Panc1 (cell line): ENCODE results near the gene BOLA1. TPM values are rescaled to one million over a fixed set of nuclear protein-coding genes. Genes with fewer than 3 reads are reported as not detected.

Source experiments
- ATAC-seq: fragments of 200-7000 bp; cut with Tn5 transposase; 2 replicates; pipeline ENCODE4 v1.9.1; 2020; ENCODE audit warnings: mild to moderate bottlenecking, moderate library complexity
- BruUV-seq: library from RNA; stranded (reverse); fragments of 400-500 nt; replicated peaks from 2 replicates; lab custom pipeline; 2021; lab: Mats Ljungman, UMichigan
- CTCF ChIA-PET: fragments of 300-600 bp; sonication (Branson Sonifier 250); formaldehyde crosslinking; loops from one replicate; lab custom pipeline; 2022; ENCODE audit warnings: antibody characterized with exemption; lab: Charles Lee
- POLR2A ChIA-PET: fragments of 300-600 bp; sonication (Branson Sonifier 250); formaldehyde crosslinking; loops from one replicate; lab custom pipeline; 2022; ENCODE audit warnings: antibody characterized with exemption; lab: Charles Lee
- DNase-seq: peaks from one replicate; pipeline ENCODE4 v3.0.0-alpha.2; 2010; ENCODE audit warnings: low read depth, low spot score
- H3K27ac ChIP-seq: 2 replicates; pipeline ENCODE4 v1.5.1; 2011; ENCODE audit warnings: mild to moderate bottlenecking, low read length, inconsistent platforms
- H3K27me3 ChIP-seq: fragments of 200-500 bp; sonication (Bioruptor generic); 2 replicates; pipeline ENCODE4 v1.6.0; 2014; ENCODE audit warnings: low read length, inconsistent platforms; ENCODE audit not compliant: control insufficient read depth, insufficient read depth
- H3K36me3 ChIP-seq: fragments of 200-500 bp; sonication (Bioruptor generic); 2 replicates; pipeline ENCODE4 v1.5.1; 2014; ENCODE audit warnings: inconsistent platforms, mild to moderate bottlenecking, low read length, moderate library complexity; ENCODE audit not compliant: control insufficient read depth, insufficient read depth
- H3K4me1 ChIP-seq: 2 replicates; pipeline ENCODE4 v1.5.1; 2011; ENCODE audit warnings: inconsistent platforms, mild to moderate bottlenecking, low read length, moderate library complexity; ENCODE audit not compliant: control insufficient read depth, insufficient read depth
- H3K4me3 ChIP-seq, 2 experiments: 2 replicates each; pipeline ENCODE4 v1.5.1; 2011 to 2012; ENCODE audit warnings: low read depth in 2 of 2, low read length in 2 of 2, mild to moderate bottlenecking in 2 of 2, inconsistent platforms in 1 of 2, moderate library complexity in 1 of 2
- H3K9me3 ChIP-seq: fragments of 200-500 bp; sonication (Bioruptor generic); 2 replicates; pipeline ENCODE4 v1.5.1; 2014; ENCODE audit warnings: low read depth, mild to moderate bottlenecking, inconsistent platforms, low read length, moderate library complexity; ENCODE audit not compliant: control insufficient read depth, insufficient read depth
- CTCF ChIP-seq: fragments of 450-650 bp; IDR thresholded peaks from 2 replicates; pipeline ENCODE4 v1.5.1; 2017; ENCODE audit warnings: mild to moderate bottlenecking
- POLR2AphosphoS5 ChIP-seq: IDR thresholded peaks from 2 replicates; pipeline ENCODE4 v1.6.1; 2012; ENCODE audit warnings: mild to moderate bottlenecking, low read depth, low read length, moderate library complexity
- REST ChIP-seq, 2 experiments: IDR thresholded peaks; 2 replicates each; pipeline ENCODE4 v1.6.1; 2011 to 2012; ENCODE audit warnings: low read depth in 2 of 2, control low read depth in 1 of 2, low read length in 1 of 2, mild to moderate bottlenecking in 1 of 2, moderate library complexity in 1 of 2; ENCODE audit not compliant: insufficient read depth in 1 of 2
- SIN3A ChIP-seq: IDR thresholded peaks from 2 replicates; pipeline ENCODE4 v1.6.1; 2012; ENCODE audit warnings: low read depth, mild to moderate bottlenecking, low read length, moderate library complexity, borderline replicate concordance; ENCODE audit not compliant: insufficient read depth
- TCF7L2 ChIP-seq: IDR thresholded peaks from 2 replicates; pipeline ENCODE4 v1.6.1; 2011; ENCODE audit warnings: mild to moderate bottlenecking, low read depth, low read length, inconsistent platforms
- in situ Hi-C: cut with HindIII; loops from 2 replicates; pipeline ENCODE4 v1.10.0; 2016; ENCODE audit warnings: low sequenced_read_pairs, low pct_unique_long_range_greater_than_20kb
- intact Hi-C: fragments of 100-400 bp; cut with micrococcal nuclease; formaldehyde crosslinking; loops from one replicate; pipeline ENCODE4 v1.10.0; 2022; ENCODE audit not compliant: unreplicated experiment
- total RNA-seq: library from RNA; stranded (reverse); gene quantifications from one replicate; pipeline ENCODE4 v1.2.1, GENCODE V29; 2021; ENCODE audit not compliant: unreplicated experiment

The BOLA1 gene
- total RNA-seq, 1 experiment from 2014 or later, result 14.6 TPM

DNA sequence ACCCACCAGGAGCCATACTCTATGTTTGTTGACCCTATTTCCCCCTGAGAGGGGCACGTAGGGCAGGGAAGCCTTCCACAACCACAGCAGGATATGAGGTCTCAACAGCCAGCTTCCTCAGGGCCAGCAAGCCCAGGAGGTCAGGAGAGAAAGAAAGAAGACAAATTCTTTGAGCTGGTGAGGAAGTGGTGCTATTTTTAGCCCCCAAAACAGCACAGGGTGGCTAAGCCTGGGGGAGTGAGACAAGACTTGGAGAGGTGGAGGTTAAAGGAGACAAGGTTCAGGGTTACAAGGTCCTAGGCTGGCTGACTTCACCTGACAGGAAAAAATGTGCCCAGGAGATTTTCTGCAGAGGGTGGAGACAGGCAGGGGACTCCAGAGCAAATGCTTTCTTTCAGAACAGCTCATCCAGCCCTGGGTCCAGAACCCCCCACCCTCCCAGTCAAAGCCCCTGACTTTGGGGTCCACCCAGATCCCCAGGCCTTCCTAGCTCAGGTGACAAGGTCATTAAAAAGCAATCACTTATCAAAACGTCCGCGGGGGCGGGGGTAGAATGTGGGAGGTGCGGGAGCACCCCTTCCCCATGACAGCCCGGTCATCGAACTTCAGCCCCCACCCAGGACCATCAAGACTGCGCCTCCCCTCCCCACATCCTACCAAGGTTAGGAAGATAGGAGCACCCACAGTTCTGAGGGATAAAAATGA, 17.0 kb downstream of the BOLA1 start:
- no peak for TF ChIP-seq REST (IDR thresholded peaks at IDR 0.05; ENCODE audit: insufficient read depth in 1 of 2, low read depth in 2 of 2, low read length in 1 of 2)
- POLR2A ChIA-PET, result interaction anchor here (1.1 kb wide), 1 partner anchor 29 kb away, joined by 3 read pairs; a partner anchor contains a TSS
- Histone ChIP-seq H3K4me1 (peaks cover 4% of the 10 kb centered on the region; the same call in 1 of the 2 replicates), H3K36me3 (no peaks in the 10 kb centered on the region), H3K27ac (no peak overlapping the region), H3K9me3 (no peaks in the 10 kb centered on the region), H3K27me3 (no peaks in the 10 kb centered on the region), H3K4me3 (peak overlapping the region in 1 of 2 experiments; percentile 42; a peak in 1 of 4 replicates)
- no peak for DNase-seq
- no peak for ATAC-seq
- in situ Hi-C loops, result no loop called here
- CTCF ChIA-PET, result no interaction called here
- no TSS peak for BruUV-seq
- intact Hi-C loops, result no loop called here

- in situ Hi-C loops, result no loop called here
- ChIA-PET CTCF (no interaction called here), POLR2A (interaction anchor here (1.1 kb wide), 1 partner anchor 29 kb away, joined by 3 read pairs; a partner anchor contains a TSS)
- H3K27me3 ChIP-seq, result no peaks in the 10 kb centered on the region
- BruUV-seq, result no TSS peak
- H3K27ac ChIP-seq, result no peak overlapping the region
- ATAC-seq, result no peak
- DNase-seq, result no peak
- H3K4me3 ChIP-seq, result peak overlapping the region in 1 of 2 experiments; percentile 42; a peak in 1 of 4 replicates
- H3K4me1 ChIP-seq, result peaks cover 4% of the 10 kb centered on the region; the same call in 1 of the 2 replicates
- no peaks in the 10 kb centered on the region for H3K9me3 ChIP-seq
- intact Hi-C loops, result no loop called here
- no peak for TF ChIP-seq SIN3A
- H3K36me3 ChIP-seq, result no peaks in the 10 kb centered on the region
Observed at GRCh38 chr1:149916898-149917252, 17.5 kb downstream of the BOLA1 start.

DNA sequence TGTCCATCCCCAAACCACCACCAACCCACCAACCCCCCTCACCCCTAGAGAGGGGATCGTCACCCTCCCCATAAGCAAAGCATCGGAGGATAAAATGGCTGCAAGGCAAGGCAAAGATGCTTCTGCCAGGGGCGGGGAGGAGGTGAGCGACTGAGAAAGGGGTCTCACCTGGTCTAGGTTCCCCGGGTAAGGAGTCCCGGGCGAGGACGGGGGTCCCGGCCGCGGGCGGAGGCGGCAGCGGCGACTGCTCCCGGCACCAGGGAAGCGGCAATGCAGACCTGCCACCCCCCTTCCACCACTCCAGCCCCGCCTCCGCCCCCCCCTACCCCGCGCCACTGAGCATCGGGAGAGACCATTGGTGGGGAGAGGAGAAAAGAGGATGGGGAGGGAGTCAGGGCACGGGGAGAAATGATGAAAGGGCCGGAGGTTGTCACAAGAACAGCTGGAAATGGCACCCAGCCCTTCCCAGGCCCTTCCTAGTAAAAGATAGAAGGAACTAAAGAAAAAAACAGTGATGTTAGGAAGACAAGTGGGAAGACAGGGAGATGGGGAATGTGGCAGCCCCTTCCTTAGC, 18.3 kb downstream of the BOLA1 start, which contains the start of gene SV2A:
Gene SV2A, minus strand, starts transcription at position 274 of the 574 bp plus-strand sequence. CDS start 4,004 bp downstream, outside the sequence.
- Histone ChIP-seq H3K27me3 (no peaks in the 10 kb centered on the region), H3K27ac (no peak within 1 kb of the TSS), H3K36me3 (no peaks in the 10 kb centered on the region), H3K4me3 (peak within 1 kb of the TSS; percentile 41 to 42), H3K4me1 (peaks cover 4% of the 10 kb centered on the region; the same call in 1 of the 2 replicates), H3K9me3 (no peaks in the 10 kb centered on the region)
- in situ Hi-C loops (no loop called here), intact Hi-C loops (no loop called here)
- TF ChIP-seq REST (IDR thresholded peaks at IDR 0.05; ENCODE audit: insufficient read depth in 1 of 2, low read depth in 2 of 2, low read length in 1 of 2) (no peak), TCF7L2 (no peak), CTCF (no peak), SIN3A (no peak), POLR2AphosphoS5 (no peak)
- no peak for DNase-seq
- ChIA-PET POLR2A (no interaction called here), CTCF (no interaction called here)
- no peak for ATAC-seq
- BruUV-seq, result no TSS peak
